Rectal smooth muscle tissue (tissue), 1 donor: ENCODE results near the gene THAP6.

ENCODE experiments used
- H3K27ac ChIP-seq: one replicate; pipeline ENCODE4 v1.7.0; 2013; ENCODE audit warnings: low read depth, low read length, inconsistent platforms
- H3K27me3 ChIP-seq: one replicate; pipeline ENCODE4 v1.7.0; 2013; ENCODE audit warnings: low read length; ENCODE audit not compliant: control insufficient read depth, insufficient read depth
- H3K36me3 ChIP-seq: one replicate; pipeline ENCODE4 v1.7.0; 2013; ENCODE audit warnings: low read length; ENCODE audit not compliant: control insufficient read depth, insufficient read depth
- H3K4me1 ChIP-seq: one replicate; pipeline ENCODE4 v1.7.0; 2013; ENCODE audit warnings: low read length; ENCODE audit not compliant: control insufficient read depth, insufficient read depth
- H3K4me3 ChIP-seq: one replicate; pipeline ENCODE4 v1.7.0; 2013; ENCODE audit warnings: low read length
- H3K9ac ChIP-seq: one replicate; pipeline ENCODE4 v1.7.0; 2013; ENCODE audit warnings: low read length

Gene THAP6

GRCh38 chr4:75514131-75514948 lies at the start of gene THAP6, which contains the start of gene RCHY1:
Gene THAP6 (plus strand): TSS chr4:75514473. CDS start chr4:75515453, 980 bp downstream.
Gene RCHY1 (minus strand): TSS chr4:75514403. CDS start chr4:75514286, 117 bp downstream.
- peaks cover 7% of the 10 kb centered on the region for H3K36me3 ChIP-seq
- peak within 1 kb of the TSS; percentile 74 for H3K9ac ChIP-seq
- H3K27ac ChIP-seq: peak within 1 kb of the TSS; percentile 96
- no peaks in the 10 kb centered on the region for H3K27me3 ChIP-seq
- H3K4me3 ChIP-seq: peak within 1 kb of the TSS; percentile 93
- peaks cover 4% of the 10 kb centered on the region for H3K4me1 ChIP-seq

GRCh38 chr4:75469896-75470295 lies 44.4 kb upstream of the THAP6 start:
- Histone ChIP-seq H3K36me3 (no peaks in the 10 kb centered on the region), H3K4me1 (no peaks in the 10 kb centered on the region), H3K9ac (no peak overlapping the region), H3K4me3 (no peak overlapping the region), H3K27ac (no peak overlapping the region), H3K27me3 (no peaks in the 10 kb centered on the region)

GRCh38 chr4:75470738-75471137 lies 43.5 kb upstream of the THAP6 start:
- H3K4me1 ChIP-seq: no peaks in the 10 kb centered on the region

GRCh38 chr4:75477201-75477600 lies 37.1 kb upstream of the THAP6 start:
- no peak overlapping the region for H3K4me3 ChIP-seq
- H3K9ac ChIP-seq: no peak overlapping the region
- no peaks in the 10 kb centered on the region for H3K27me3 ChIP-seq
- H3K4me1 ChIP-seq: no peaks in the 10 kb centered on the region
- no peaks in the 10 kb centered on the region for H3K36me3 ChIP-seq
- H3K27ac ChIP-seq: no peak overlapping the region

More at GRCh38 chr4:75470738-75471137, 43.5 kb upstream of the THAP6 start:
- Histone ChIP-seq H3K4me3 (no peak overlapping the region), H3K9ac (no peak overlapping the region), H3K27me3 (no peaks in the 10 kb centered on the region), H3K27ac (no peak overlapping the region), H3K36me3 (no peaks in the 10 kb centered on the region)

GRCh38 chr4:75484190-75484589 lies 30.1 kb upstream of the THAP6 start:
- Histone ChIP-seq H3K4me1 (no peaks in the 10 kb centered on the region), H3K27me3 (no peaks in the 10 kb centered on the region), H3K36me3 (peaks cover 7% of the 10 kb centered on the region), H3K4me3 (no peak overlapping the region), H3K27ac (no peak overlapping the region), H3K9ac (no peak overlapping the region)

GRCh38 chr4:75490155-75490554 lies 24.1 kb upstream of the THAP6 start:
- H3K36me3 ChIP-seq: peaks cover 4% of the 10 kb centered on the region
- no peaks in the 10 kb centered on the region for H3K27me3 ChIP-seq
- H3K27ac ChIP-seq: no peak overlapping the region
- peaks cover 2% of the 10 kb centered on the region for H3K4me1 ChIP-seq
- H3K4me3 ChIP-seq: no peak overlapping the region
- H3K9ac ChIP-seq: no peak overlapping the region

GRCh38 chr4:75494563-75494962 lies 19.7 kb upstream of the THAP6 start:
- Histone ChIP-seq H3K4me3 (no peak overlapping the region), H3K27ac (no peak overlapping the region), H3K9ac (no peak overlapping the region), H3K36me3 (peaks cover 2% of the 10 kb centered on the region), H3K4me1 (peaks cover 2% of the 10 kb centered on the region), H3K27me3 (no peaks in the 10 kb centered on the region)

- no peak overlapping the region for H3K4me3 ChIP-seq
- no peak overlapping the region for H3K9ac ChIP-seq
- peaks cover 2% of the 10 kb centered on the region for H3K4me1 ChIP-seq
- H3K27me3 ChIP-seq: no peaks in the 10 kb centered on the region
- H3K36me3 ChIP-seq: peaks cover 2% of the 10 kb centered on the region
- H3K27ac ChIP-seq: no peak overlapping the region
These were observed 18.8 kb upstream of the THAP6 start for GRCh38 chr4:75495476-75495875.

- Histone ChIP-seq H3K36me3 (peaks cover 2% of the 10 kb centered on the region), H3K27ac (no peak overlapping the region), H3K4me1 (peaks cover 2% of the 10 kb centered on the region)
These were observed 17.9 kb upstream of the THAP6 start for GRCh38 chr4:75496406-75496805.

GRCh38 chr4:75497133-75497532 lies 17.1 kb upstream of the THAP6 start:
- Histone ChIP-seq H3K27ac (no peak overlapping the region), H3K36me3 (peaks cover 2% of the 10 kb centered on the region), H3K9ac (no peak overlapping the region), H3K4me3 (no peak overlapping the region), H3K4me1 (peaks cover 2% of the 10 kb centered on the region), H3K27me3 (no peaks in the 10 kb centered on the region)

More at GRCh38 chr4:75496406-75496805, 17.9 kb upstream of the THAP6 start:
- H3K4me3 ChIP-seq: no peak overlapping the region
- no peaks in the 10 kb centered on the region for H3K27me3 ChIP-seq
- H3K9ac ChIP-seq: no peak overlapping the region

GRCh38 chr4:75498041-75498440 lies 16.2 kb upstream of the THAP6 start:
- no peak overlapping the region for H3K27ac ChIP-seq
- H3K9ac ChIP-seq: no peak overlapping the region
- H3K36me3 ChIP-seq: peaks cover 2% of the 10 kb centered on the region
- no peaks in the 10 kb centered on the region for H3K27me3 ChIP-seq
- H3K4me3 ChIP-seq: no peak overlapping the region
- peaks cover 2% of the 10 kb centered on the region for H3K4me1 ChIP-seq

- Histone ChIP-seq H3K27ac (no peak overlapping the region), H3K36me3 (peaks cover 2% of the 10 kb centered on the region), H3K27me3 (no peaks in the 10 kb centered on the region), H3K4me3 (no peak overlapping the region), H3K4me1 (no peaks in the 10 kb centered on the region), H3K9ac (no peak overlapping the region)
These were observed 14.4 kb upstream of the THAP6 start for GRCh38 chr4:75499900-75500299.

- no peaks in the 10 kb centered on the region for H3K4me1 ChIP-seq
- no peak overlapping the region for H3K27ac ChIP-seq
- H3K27me3 ChIP-seq: no peaks in the 10 kb centered on the region
- H3K36me3 ChIP-seq: no peaks in the 10 kb centered on the region
- H3K9ac ChIP-seq: no peak overlapping the region
- no peak overlapping the region for H3K4me3 ChIP-seq
These were observed 11.6 kb upstream of the THAP6 start for GRCh38 chr4:75502671-75503070.
